Heart left ventricle (tissue), 13 donors: Measurements from ENCODE around the gene TXK.

Experiments used
- CTCF ChIP-seq, 12 donors: fragments of 200-600 bp; sonication (generic) in 4 of 12; IDR thresholded peaks; one replicate each; pipeline versions ENCODE4 v1.5.0 to v1.8.0; 2018 to 2022; ENCODE audit warnings: antibody characterized with exemption in 12 of 12, mild to moderate bottlenecking in 5 of 12
- POLR2A ChIP-seq, 2 donors: fragments of 450-650 bp; IDR thresholded peaks; one replicate each; pipeline ENCODE4 v1.6.1; 2017; ENCODE audit warnings: antibody characterized with exemption in 2 of 2, mild to moderate bottlenecking in 2 of 2, moderate library complexity in 2 of 2
- donor health status: ischemic (EF 13 %, LVEDD 7.1; RV severe dilation, severe dysfunction).
- donor health status: DM: no; HTN: yes; CAD: no.
- donor health status: DM: no; HTN: no; CAD: no.
- donor health status: ischemic (EF 25% LVEDD 6.9; RV normal size, moderate dysfunction).
- donor health status: ischemic (EF 25% LVEDD 5.7; RV mildly dilated, moderate dysfunction).
- donor health status: ischemic (EF 35%, LVEDD 5.7; RV mildly dilated, moderate dysfunction).
- donor health status: nonischemic (EF 11% LVEDD 7.7; RV severe dilation, severe dysfunction).
- donor health status: DM: yes; HTN: yes; CAD: no.
- donor health status: PGD.
- donor health status: ischemic (EF 29% LVEDD 5.4; RV normal size, mild dysfunction).
- donor health status: nonischemic (EF 23%, LVEDD 6.1; RV moderate dilation, normal function).

GRCh38 chr4:48065587-48066052 is 68.4 kb downstream of the TXK start:
- TF ChIP-seq CTCF (IDR thresholded peaks at IDR 0.05) = no peak
- TF ChIP-seq POLR2A (IDR thresholded peaks at IDR 0.05) = no peak
